Epithelial cell of umbilical artery (primary cell): ENCODE measurements around the gene PACRGL. TPM values are rescaled to one million over a fixed set of nuclear protein-coding genes. Genes with fewer than 3 reads are reported as not detected.

Source experiments
- total RNA-seq: library from RNA; depleted of rRNA; stranded (reverse); fragments of >200 nt; gene quantifications from 2 replicates; pipeline ENCODE4 v1.2.3, GENCODE V29; 2014

PACRGL gene
- 27.9 and 29.5 TPM in 2 replicates for total RNA-seq

DNA sequence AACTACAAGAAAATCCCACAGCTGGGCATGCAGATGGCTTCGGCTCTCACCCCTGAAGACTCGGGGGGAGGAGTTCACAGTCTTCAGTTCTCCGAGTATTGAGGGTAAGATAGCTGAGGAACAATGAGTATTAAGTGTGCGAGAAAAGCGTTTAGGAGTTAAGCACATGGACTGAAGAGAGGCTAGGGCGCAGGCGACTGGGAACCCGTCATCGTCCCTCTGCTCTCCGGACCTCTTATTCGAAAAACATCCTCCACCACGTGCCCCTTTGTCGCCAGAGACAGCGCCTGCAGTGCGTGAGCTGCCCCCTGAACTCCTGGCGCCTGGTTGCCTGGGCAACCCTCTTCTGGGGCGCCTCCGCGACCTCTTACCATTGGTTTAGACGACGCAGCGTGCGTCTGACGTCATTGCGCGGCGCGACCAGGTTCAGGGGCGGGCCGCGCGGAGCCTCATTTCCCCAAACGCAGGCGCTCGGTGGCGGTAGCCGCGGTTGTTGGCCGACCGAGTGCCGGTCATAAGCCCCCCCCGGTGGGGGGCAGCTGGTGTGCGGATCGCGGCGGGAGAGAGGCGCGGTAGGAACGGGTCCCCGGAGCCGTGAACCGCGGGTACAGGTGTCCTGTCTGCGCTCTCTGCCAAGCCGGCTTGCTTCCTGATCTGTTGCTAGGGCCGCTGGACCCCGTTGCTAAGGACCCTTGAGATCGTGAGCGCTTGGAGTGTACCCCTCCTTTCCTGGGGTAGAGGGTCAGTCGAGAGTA lies at the start of gene PACRGL:
Gene PACRGL (plus strand): TSS at position 452 of the 755 bp plus-strand sequence. CDS start 4,024 bp downstream, outside the sequence.

